Activated naive CD8-positive, alpha-beta T cell treated with anti-CD3 and anti-CD28 coated beads, Interleukin-2, amount 10 ng/mL, durations not matched to agents 7 days and 5 days (primary cell): ENCODE results near the gene RPL26. TPM values are rescaled to one million over a fixed set of nuclear protein-coding genes. Genes with fewer than 3 reads are reported as not detected.

ENCODE experiments used
- total RNA-seq, 2 experiments: library from RNA; stranded (reverse); gene quantifications; one replicate each; pipeline ENCODE4 v1.2.3, GENCODE V29; 2021

The RPL26 gene
- total RNA-seq, 2 experiments from 2014 or later, result 1,984 to 2,045 TPM

Other genes starting within 250 kb of the RPL26 start
- 10 to 100 TPM; 52.7 to 53.6 TPM for gene PER1, start 230.8 kb downstream of the RPL26 start, total RNA-seq
- 100 to 1,000 TPM; 116 to 118 TPM for gene VAMP2, start 220.2 kb downstream of the RPL26 start, total RNA-seq
- 10 to 100 TPM; 39.5 to 46.4 TPM for gene TMEM107, start 206.8 kb downstream of the RPL26 start, total RNA-seq
- 10 to 100 TPM; 15.7 to 16.5 TPM for gene BORCS6, start 193.0 kb downstream of the RPL26 start, total RNA-seq
- 100 to 1,000 TPM; 128 to 152 TPM for gene AURKB, start 172.6 kb downstream of the RPL26 start, total RNA-seq
- gene CTC1, start 135.1 kb downstream of the RPL26 start, total RNA-seq, result 100 to 1,000 TPM; 129 to 130 TPM
- gene PFAS, start 133.9 kb downstream of the RPL26 start, total RNA-seq, result 10 to 100 TPM; 47.2 to 56.8 TPM
- 10 to 100 TPM; 43.6 to 44.9 TPM for gene RANGRF, start 94.5 kb downstream of the RPL26 start, total RNA-seq
- gene SLC25A35, start 87.8 kb downstream of the RPL26 start, total RNA-seq, result 1 to 10 TPM; 7.4 to 9.1 TPM
- not detected for gene ARHGEF15, start 73.0 kb downstream of the RPL26 start, total RNA-seq
- gene ODF4, start 43.4 kb downstream of the RPL26 start, total RNA-seq, result not detected
- under 1 TPM; 0.30 to 0.31 TPM for gene RNF222, start 14.6 kb upstream of the RPL26 start, total RNA-seq
- 10 to 100 TPM; 68.4 to 79.0 TPM for gene NDEL1, start 52.7 kb upstream of the RPL26 start, total RNA-seq
- gene MYH10, start 247.5 kb upstream of the RPL26 start, total RNA-seq, result 10 to 100 TPM; 12.8 to 14.4 TPM